ENCODE measurements around the gene INKA1. TPM values are rescaled to one million over a fixed set of nuclear protein-coding genes. Genes with fewer than 3 reads are reported as not detected.

The INKA1 gene
- total RNA-seq, 2 experiments from 2014 or later = 7.9 to 12.8 TPM

GRCh38 chr3:49769926-49770325 lies 33.1 kb upstream of the INKA1 start:
- H3K79me2 ChIP-seq (ENCODE audit: insufficient read depth, low read depth, low read length) = peaks cover 52% of the 10 kb centered on the region
- no peaks in the 10 kb centered on the region for H3K9me2 ChIP-seq (ENCODE audit: insufficient read depth, low read length)
- peaks cover 22% of the 10 kb centered on the region for H3K36me3 ChIP-seq (ENCODE audit: insufficient read depth, low read length)
- no peak overlapping the region for H2AFZ ChIP-seq (ENCODE audit: low read length)
- no peak for DNase-seq (ENCODE audit: low spot score)
- no peak overlapping the region for H3K27ac ChIP-seq (ENCODE audit: low read depth, low read length, poor library complexity, severe bottlenecking)
- no peaks in the 10 kb centered on the region for H4K20me1 ChIP-seq (ENCODE audit: insufficient read depth, low read length)
- ChIA-PET POLR2A (interaction anchor here (0.6 to 1.3 kb wide), 4 partner anchors 10 to 1462 kb away, joined by 3 to 5 read pairs (median 4); no protein-coding TSS in a partner anchor), CTCF (ENCODE audit: unreplicated experiment) (no interaction called here)
- H3K9me3 ChIP-seq (ENCODE audit: low read length) = no peaks in the 10 kb centered on the region
- no TSS peak for BruUV-seq (replicated peaks)
- TF ChIP-seq EZH2phosphoT487 (IDR thresholded peaks at IDR 0.05; ENCODE audit: borderline replicate concordance, low read depth, low read length) (no peak), CTCF (conservative IDR thresholded peaks at IDR 0.05; ENCODE audit: low read length) (no peak)
- no peak overlapping the region for H3K4me2 ChIP-seq (ENCODE audit: low read length)
- intact Hi-C loops (cut with micrococcal nuclease; ENCODE audit: unreplicated experiment) = no loop called here
- H3K4me3 ChIP-seq (ENCODE audit: low read depth, low read length, poor library complexity, severe bottlenecking) = no peak overlapping the region
- H3K4me1 ChIP-seq (ENCODE audit: insufficient read depth, low read length, poor library complexity, severe bottlenecking) = peaks cover 9% of the 10 kb centered on the region

- no peak for DNase-seq (ENCODE audit: low spot score)
- peaks cover 54% of the 10 kb centered on the region for H3K79me2 ChIP-seq (ENCODE audit: insufficient read depth, low read depth, low read length)
- no peaks in the 10 kb centered on the region for H3K9me3 ChIP-seq (ENCODE audit: low read length)
- no TSS peak for BruUV-seq (replicated peaks)
- CTCF ChIA-PET (ENCODE audit: unreplicated experiment) = no interaction called here
- no peaks in the 10 kb centered on the region for H4K20me1 ChIP-seq (ENCODE audit: insufficient read depth, low read length)
- H3K9me2 ChIP-seq (ENCODE audit: insufficient read depth, low read length) = no peaks in the 10 kb centered on the region
- POLR2A ChIA-PET = interaction anchor here (1.4 to 2.0 kb wide), 2 partner anchors 12 to 15 kb away, joined by 4 to 7 read pairs; partner anchors contain the start of gene IP6K1
- H2AFZ ChIP-seq (ENCODE audit: low read length) = no peak overlapping the region
- intact Hi-C loops (cut with micrococcal nuclease; ENCODE audit: unreplicated experiment) = no loop called here
- no peak for TF ChIP-seq EZH2phosphoT487 (IDR thresholded peaks at IDR 0.05; ENCODE audit: borderline replicate concordance, low read depth, low read length)
- TF ChIP-seq CTCF (conservative IDR thresholded peaks at IDR 0.05; ENCODE audit: low read length) = no peak
- H3K4me1 ChIP-seq (ENCODE audit: insufficient read depth, low read length, poor library complexity, severe bottlenecking) = peaks cover 9% of the 10 kb centered on the region
- no peak overlapping the region for H3K4me2 ChIP-seq (ENCODE audit: low read length)
- H3K4me3 ChIP-seq (ENCODE audit: low read depth, low read length, poor library complexity, severe bottlenecking) = no peak overlapping the region
- peaks cover 19% of the 10 kb centered on the region for H3K36me3 ChIP-seq (ENCODE audit: insufficient read depth, low read length)
- H3K27ac ChIP-seq (ENCODE audit: low read depth, low read length, poor library complexity, severe bottlenecking) = no peak overlapping the region
These were observed 31.6 kb upstream of the INKA1 start for GRCh38 chr3:49771340-49771938.

GRCh38 chr3:49772703-49773102 lies 30.4 kb upstream of the INKA1 start:
- TF ChIP-seq EZH2phosphoT487 (IDR thresholded peaks at IDR 0.05; ENCODE audit: borderline replicate concordance, low read depth, low read length) = no peak
- TF ChIP-seq CTCF (conservative IDR thresholded peaks at IDR 0.05; ENCODE audit: low read length) = no peak
- H3K36me3 ChIP-seq (ENCODE audit: insufficient read depth, low read length) = peaks cover 22% of the 10 kb centered on the region
- H3K9me2 ChIP-seq (ENCODE audit: insufficient read depth, low read length) = no peaks in the 10 kb centered on the region
- ChIA-PET POLR2A (interaction anchor here (0.5 to 2.0 kb wide), 6 partner anchors 9 to 617 kb away, joined by 3 to 8 read pairs (median 6); no protein-coding TSS in a partner anchor), CTCF (ENCODE audit: unreplicated experiment) (interaction anchor here (0.6 kb wide), 1 partner anchor 437 kb away, joined by 4 read pairs; no protein-coding TSS in a partner anchor)
- H3K79me2 ChIP-seq (ENCODE audit: insufficient read depth, low read depth, low read length) = peaks cover 45% of the 10 kb centered on the region
- DNase-seq (ENCODE audit: low spot score) = no peak
- H3K27ac ChIP-seq (ENCODE audit: low read depth, low read length, poor library complexity, severe bottlenecking) = no peak overlapping the region
- peaks cover 9% of the 10 kb centered on the region for H3K4me1 ChIP-seq (ENCODE audit: insufficient read depth, low read length, poor library complexity, severe bottlenecking)
- no peaks in the 10 kb centered on the region for H4K20me1 ChIP-seq (ENCODE audit: insufficient read depth, low read length)
- no peak overlapping the region for H3K4me2 ChIP-seq (ENCODE audit: low read length)
- H2AFZ ChIP-seq (ENCODE audit: low read length) = no peak overlapping the region
- BruUV-seq (replicated peaks) = no TSS peak
- H3K4me3 ChIP-seq (ENCODE audit: low read depth, low read length, poor library complexity, severe bottlenecking) = no peak overlapping the region
- intact Hi-C loops (cut with micrococcal nuclease; ENCODE audit: unreplicated experiment) = no loop called here
- H3K9me3 ChIP-seq (ENCODE audit: low read length) = no peaks in the 10 kb centered on the region
